Vagina (tissue), 2 donors: ENCODE data around the gene FAAP20.

Source experiments
- POLR2A ChIP-seq, 2 donors: fragments of 450-650 bp; IDR thresholded peaks; one replicate each; pipeline ENCODE4 v1.6.1; 2017; ENCODE audit warnings: antibody characterized with exemption in 2 of 2, mild to moderate bottlenecking in 2 of 2, moderate library complexity in 2 of 2
- TF ChIP-seq, protein P1 (sequence below), 3 experiments: fragments of 450-650 bp in 2 of 3; fragments of 200-600 bp in 1 of 3; sonication (generic) in 1 of 3; IDR thresholded peaks; one replicate each; pipeline ENCODE4 v1.5.1; 2017 to 2019; ENCODE audit warnings: antibody characterized with exemption in 3 of 3, mild to moderate bottlenecking in 2 of 3, moderate library complexity in 2 of 3

DNA sequence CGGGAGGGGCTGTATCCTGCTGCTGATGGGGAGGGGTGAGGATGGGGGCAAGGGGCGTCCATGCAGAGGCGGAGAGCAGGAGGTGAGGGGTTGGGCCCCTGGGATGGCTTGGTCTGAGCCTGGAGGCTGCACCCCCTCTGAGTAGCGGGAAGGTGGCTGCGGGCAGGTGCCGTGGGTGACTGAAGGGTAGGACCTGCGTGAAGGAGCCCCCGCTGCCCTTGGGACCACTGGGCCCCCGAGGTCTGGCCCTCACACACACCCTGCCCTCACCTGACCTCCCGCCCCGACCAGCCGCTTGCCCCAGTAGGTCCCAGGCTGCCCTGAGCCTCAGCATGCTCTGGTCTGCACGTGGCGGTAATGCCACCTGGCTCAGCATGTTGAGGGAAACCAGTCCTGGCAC lies 20.8 kb upstream of the FAAP20 start:
- TF ChIP-seq, protein P1, sequence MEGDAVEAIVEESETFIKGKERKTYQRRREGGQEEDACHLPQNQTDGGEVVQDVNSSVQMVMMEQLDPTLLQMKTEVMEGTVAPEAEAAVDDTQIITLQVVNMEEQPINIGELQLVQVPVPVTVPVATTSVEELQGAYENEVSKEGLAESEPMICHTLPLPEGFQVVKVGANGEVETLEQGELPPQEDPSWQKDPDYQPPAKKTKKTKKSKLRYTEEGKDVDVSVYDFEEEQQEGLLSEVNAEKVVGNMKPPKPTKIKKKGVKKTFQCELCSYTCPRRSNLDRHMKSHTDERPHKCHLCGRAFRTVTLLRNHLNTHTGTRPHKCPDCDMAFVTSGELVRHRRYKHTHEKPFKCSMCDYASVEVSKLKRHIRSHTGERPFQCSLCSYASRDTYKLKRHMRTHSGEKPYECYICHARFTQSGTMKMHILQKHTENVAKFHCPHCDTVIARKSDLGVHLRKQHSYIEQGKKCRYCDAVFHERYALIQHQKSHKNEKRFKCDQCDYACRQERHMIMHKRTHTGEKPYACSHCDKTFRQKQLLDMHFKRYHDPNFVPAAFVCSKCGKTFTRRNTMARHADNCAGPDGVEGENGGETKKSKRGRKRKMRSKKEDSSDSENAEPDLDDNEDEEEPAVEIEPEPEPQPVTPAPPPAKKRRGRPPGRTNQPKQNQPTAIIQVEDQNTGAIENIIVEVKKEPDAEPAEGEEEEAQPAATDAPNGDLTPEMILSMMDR (IDR thresholded peaks at IDR 0.05): no peak
- no peak for TF ChIP-seq POLR2A (IDR thresholded peaks at IDR 0.05)
